HepG2 (cell line): ENCODE measurements around the gene MAMSTR. TPM values are rescaled to one million over a fixed set of nuclear protein-coding genes. Genes with fewer than 3 reads are reported as not detected.

Experiments
- CREBL2 ChIP-seq: sonication (generic); formaldehyde crosslinking; IDR thresholded peaks from 2 replicates; pipeline ENCODE4 v1.8.1; 2023; ENCODE audit warnings: missing genetic modification reagents, mild to moderate bottlenecking, borderline replicate concordance
- DZIP1 ChIP-seq: sonication (generic); formaldehyde crosslinking; IDR thresholded peaks from 2 replicates; pipeline ENCODE4 v1.5.0; 2020; ENCODE audit warnings: mild to moderate bottlenecking, missing genetic modification reagents
- E2F2 ChIP-seq: sonication (generic); formaldehyde crosslinking; IDR thresholded peaks from 2 replicates; pipeline ENCODE4 v1.4.0; 2020; ENCODE audit warnings: missing genetic modification reagents, borderline replicate concordance
- GFI1 ChIP-seq: sonication (generic); formaldehyde crosslinking; IDR thresholded peaks from 2 replicates; pipeline ENCODE4 v1.5.0; 2020; ENCODE audit warnings: missing genetic modification reagents, mild to moderate bottlenecking, borderline replicate concordance
- HDAC2 ChIP-seq: sonication (generic); formaldehyde crosslinking; IDR thresholded peaks from 2 replicates; pipeline ENCODE4 v1.4.0; 2020; ENCODE audit warnings: missing genetic modification reagents
- HMGA1 ChIP-seq: sonication (generic); formaldehyde crosslinking; conservative IDR thresholded peaks from 2 replicates; pipeline ENCODE4 v1.4.0; 2020; ENCODE audit warnings: missing genetic modification reagents
- JUNB ChIP-seq: sonication (generic); formaldehyde crosslinking; IDR thresholded peaks from 2 replicates; pipeline ENCODE4 v1.8.0; 2022; ENCODE audit warnings: missing genetic modification reagents, mild to moderate bottlenecking, borderline replicate concordance
- KMT2A ChIP-seq: sonication (generic); formaldehyde crosslinking; IDR thresholded peaks from 2 replicates; pipeline ENCODE4 v1.4.0; 2020; ENCODE audit warnings: missing genetic modification reagents
- MBD4 ChIP-seq: IDR thresholded peaks from 2 replicates; pipeline ENCODE4 v1.6.1; 2012; ENCODE audit warnings: low read length, inconsistent platforms, borderline replicate concordance
- RFXANK ChIP-seq: IDR thresholded peaks from 2 replicates; pipeline ENCODE4 v1.6.1; 2016
- SALL2 ChIP-seq: sonication (generic); formaldehyde crosslinking; IDR thresholded peaks from 2 replicates; pipeline ENCODE4 v1.8.1; 2023; ENCODE audit warnings: mild to moderate bottlenecking, missing genetic modification reagents, inconsistent platforms
- STAT5B ChIP-seq: sonication (generic); formaldehyde crosslinking; IDR thresholded peaks from 2 replicates; pipeline ENCODE4 v1.4.0; 2020; ENCODE audit warnings: missing genetic modification reagents
- STAT6 ChIP-seq: sonication (generic); formaldehyde crosslinking; IDR thresholded peaks from 2 replicates; pipeline ENCODE4 v1.4.0; 2020; ENCODE audit warnings: missing genetic modification reagents, mild to moderate bottlenecking, borderline replicate concordance
- SYNCRIP ChIP-seq: fragments of 200-400 bp; formaldehyde crosslinking; IDR thresholded peaks from 2 replicates; pipeline ENCODE4 v1.6.1; 2018; ENCODE audit warnings: mild to moderate bottlenecking, low read depth, low read length; ENCODE audit not compliant: insufficient read depth
- ZBTB14 ChIP-seq: sonication (generic); formaldehyde crosslinking; IDR thresholded peaks from 2 replicates; pipeline ENCODE4 v1.4.0; 2020; ENCODE audit warnings: missing genetic modification reagents
- ZFP36L1 ChIP-seq: sonication (generic); formaldehyde crosslinking; IDR thresholded peaks from 2 replicates; pipeline ENCODE4 v1.8.0; 2022; ENCODE audit warnings: mild to moderate bottlenecking, missing genetic modification reagents, moderate library complexity
- ZKSCAN1 ChIP-seq: fragments of 150-350 bp; IDR thresholded peaks from 2 replicates; pipeline ENCODE4 v1.6.1; 2014; ENCODE audit warnings: low read length
- ZMYM3 ChIP-seq: sonication (generic); formaldehyde crosslinking; IDR thresholded peaks from 2 replicates; pipeline ENCODE4 v1.5.1; 2020; ENCODE audit warnings: mild to moderate bottlenecking, missing genetic modification reagents
- ZNF143 ChIP-seq: sonication (generic); formaldehyde crosslinking; IDR thresholded peaks from 2 replicates; pipeline ENCODE4 v1.4.0; 2020; ENCODE audit warnings: missing genetic modification reagents
- ZNF225 ChIP-seq: sonication (generic); formaldehyde crosslinking; IDR thresholded peaks from 2 replicates; pipeline ENCODE4 v1.4.0; 2020; ENCODE audit warnings: mild to moderate bottlenecking, missing genetic modification reagents
- ZNF234 ChIP-seq: sonication (generic); formaldehyde crosslinking; conservative IDR thresholded peaks from 2 replicates; pipeline ENCODE4 v1.5.1; 2020; ENCODE audit warnings: mild to moderate bottlenecking, missing genetic modification reagents
- ZNF510 ChIP-seq: sonication (generic); formaldehyde crosslinking; IDR thresholded peaks from 2 replicates; pipeline ENCODE4 v1.4.0; 2020; ENCODE audit warnings: low read depth, mild to moderate bottlenecking, missing genetic modification reagents
- ZNF605 ChIP-seq: sonication (generic); formaldehyde crosslinking; IDR thresholded peaks from 2 replicates; pipeline ENCODE4 v1.8.0; 2022; ENCODE audit warnings: mild to moderate bottlenecking, missing genetic modification reagents
- ZNF75D ChIP-seq: sonication (generic); formaldehyde crosslinking; IDR thresholded peaks from 2 replicates; pipeline ENCODE4 v1.8.1; 2023; ENCODE audit warnings: missing genetic modification reagents, mild to moderate bottlenecking, borderline replicate concordance
- polyA plus RNA-seq, 8 experiments: library from polyadenylated mRNA; depleted of rRNA in 3 of 8; stranded (reverse) in 7 of 8; unstranded in 1 of 8; fragments of >200 nt; fragmentation: Illumina TruSeq in 4 of 8; extraction: Trizol in 4 of 8; gene quantifications; 2 replicates each; pipeline versions ENCODE4 v1.2.1 to v1.2.3, GENCODE V29; 2011 to 2016; ENCODE audit warnings: low read depth in 4 of 8, missing spikeins in 1 of 8, mixed read lengths in 1 of 8; ENCODE audit not compliant: insufficient read depth in 1 of 8
- total RNA-seq, 5 experiments: library from RNA; depleted of rRNA; stranded (reverse); fragments of >200 nt; fragmentation: Illumina TruSeq; extraction: Trizol; gene quantifications; 2 replicates each; pipeline ENCODE4 v1.2.3, GENCODE V29; 2016; ENCODE audit warnings: low read depth in 1 of 5

The MAMSTR gene
- total and polyA plus RNA-seq, 2 of the 13 experiments (the other 11 are each of a cell fraction or from before 2014, with no cell fraction given): 2.2 to 2.4 TPM

GRCh38 chr19:48718711-48719231 is 754 bp downstream of the MAMSTR start (continued):
- TF ChIP-seq STAT6 (CRISPR knock-in tag) (no peak), ZNF75D (CRISPR knock-in tag) (no peak), HDAC2 (CRISPR knock-in tag) (peak; percentile 60; the same call in 1 of the 2 replicates), ZKSCAN1 (no peak), ZNF605 (CRISPR knock-in tag) (no peak), ZNF225 (CRISPR knock-in tag) (no peak), GFI1 (CRISPR knock-in tag) (0 out of 2 replicates have a peak, but pooled peaks have one; percentile 32), ZNF143 (peak; percentile 67), CREBL2 (CRISPR knock-in tag) (no peak), KMT2A (CRISPR knock-in tag) (no peak), DZIP1 (no peak), SALL2 (CRISPR knock-in tag) (0 out of 2 replicates have a peak, but pooled peaks have one; percentile 41), SYNCRIP (no peak), RFXANK (CRISPR knock-in tag) (no peak), MBD4 (no peak), HMGA1 (CRISPR knock-in tag) (no peak), ZFP36L1 (CRISPR knock-in tag) (no peak), ZMYM3 (CRISPR knock-in tag) (peak; percentile 75), ZBTB14 (no peak), E2F2 (CRISPR knock-in tag) (no peak), ZNF234 (no peak), ZNF510 (CRISPR knock-in tag) (no peak), STAT5B (CRISPR knock-in tag) (no peak), JUNB (no peak)
